Embryonic facial prominence (tissue), 1 donor: ENCODE measurements around the gene ZHX3.

ENCODE experiments used
- DNase-seq: peaks from one replicate; pipeline ENCODE4 v3.0.0-alpha.2; 2016; ENCODE audit errors: extremely low spot score

The ZHX3 gene

GRCh38 chr20:41226426-41226825 is 91.1 kb downstream of the ZHX3 start:
- no peak for DNase-seq

GRCh38 chr20:41225091-41225490 is 92.4 kb downstream of the ZHX3 start:
- no peak for DNase-seq

- DNase-seq, result no peak
These were observed 93.2 kb downstream of the ZHX3 start for GRCh38 chr20:41224281-41224680.

GRCh38 chr20:41223112-41223511 is 94.4 kb downstream of the ZHX3 start:
- no peak for DNase-seq

GRCh38 chr20:41222703-41223102 is 94.8 kb downstream of the ZHX3 start:
- no peak for DNase-seq

GRCh38 chr20:41222296-41222695 is 95.2 kb downstream of the ZHX3 start:
- DNase-seq, result no peak

GRCh38 chr20:41221614-41222218 is 95.8 kb downstream of the ZHX3 start:
- DNase-seq, result no peak

GRCh38 chr20:41219824-41220223 is 97.7 kb downstream of the ZHX3 start:
- no peak for DNase-seq

- no peak for DNase-seq
These were observed 99.1 kb downstream of the ZHX3 start for GRCh38 chr20:41218466-41218865.

GRCh38 chr20:41217422-41217821 is 100.1 kb downstream of the ZHX3 start:
- DNase-seq, result no peak

GRCh38 chr20:41214666-41215065 is 102.9 kb downstream of the ZHX3 start:
- DNase-seq, result no peak

GRCh38 chr20:41214202-41214601 is 103.3 kb downstream of the ZHX3 start:
- DNase-seq, result no peak

GRCh38 chr20:41213150-41213820 is 104.2 kb downstream of the ZHX3 start:
- DNase-seq, result no peak

- no peak for DNase-seq
These were observed 112.2 kb downstream of the ZHX3 start for GRCh38 chr20:41205313-41205712.

- no peak for DNase-seq
These were observed 112.9 kb downstream of the ZHX3 start for GRCh38 chr20:41204304-41205265.

GRCh38 chr20:41203660-41204059 is 113.9 kb downstream of the ZHX3 start:
- DNase-seq, result no peak

- DNase-seq, result no peak
These were observed 115.1 kb downstream of the ZHX3 start for GRCh38 chr20:41202426-41202825.

- DNase-seq, result no peak
These were observed 115.8 kb downstream of the ZHX3 start for GRCh38 chr20:41201760-41202159.

- no peak for DNase-seq
These were observed 116.9 kb downstream of the ZHX3 start for GRCh38 chr20:41200446-41201202.

GRCh38 chr20:41198443-41198842 is 119.1 kb downstream of the ZHX3 start:
- no peak for DNase-seq

- no peak for DNase-seq
These were observed 120.8 kb downstream of the ZHX3 start for GRCh38 chr20:41196653-41197225.
